ENCODE measurements around the gene SPSB2.
"Not testable (repeated sequence)": the region's sequence is repeated elsewhere in the genome, so short reads cannot be mapped to it uniquely, and the experiment has no call there.

SPSB2 gene, protein sequence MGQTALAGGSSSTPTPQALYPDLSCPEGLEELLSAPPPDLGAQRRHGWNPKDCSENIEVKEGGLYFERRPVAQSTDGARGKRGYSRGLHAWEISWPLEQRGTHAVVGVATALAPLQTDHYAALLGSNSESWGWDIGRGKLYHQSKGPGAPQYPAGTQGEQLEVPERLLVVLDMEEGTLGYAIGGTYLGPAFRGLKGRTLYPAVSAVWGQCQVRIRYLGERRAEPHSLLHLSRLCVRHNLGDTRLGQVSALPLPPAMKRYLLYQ

DNA sequence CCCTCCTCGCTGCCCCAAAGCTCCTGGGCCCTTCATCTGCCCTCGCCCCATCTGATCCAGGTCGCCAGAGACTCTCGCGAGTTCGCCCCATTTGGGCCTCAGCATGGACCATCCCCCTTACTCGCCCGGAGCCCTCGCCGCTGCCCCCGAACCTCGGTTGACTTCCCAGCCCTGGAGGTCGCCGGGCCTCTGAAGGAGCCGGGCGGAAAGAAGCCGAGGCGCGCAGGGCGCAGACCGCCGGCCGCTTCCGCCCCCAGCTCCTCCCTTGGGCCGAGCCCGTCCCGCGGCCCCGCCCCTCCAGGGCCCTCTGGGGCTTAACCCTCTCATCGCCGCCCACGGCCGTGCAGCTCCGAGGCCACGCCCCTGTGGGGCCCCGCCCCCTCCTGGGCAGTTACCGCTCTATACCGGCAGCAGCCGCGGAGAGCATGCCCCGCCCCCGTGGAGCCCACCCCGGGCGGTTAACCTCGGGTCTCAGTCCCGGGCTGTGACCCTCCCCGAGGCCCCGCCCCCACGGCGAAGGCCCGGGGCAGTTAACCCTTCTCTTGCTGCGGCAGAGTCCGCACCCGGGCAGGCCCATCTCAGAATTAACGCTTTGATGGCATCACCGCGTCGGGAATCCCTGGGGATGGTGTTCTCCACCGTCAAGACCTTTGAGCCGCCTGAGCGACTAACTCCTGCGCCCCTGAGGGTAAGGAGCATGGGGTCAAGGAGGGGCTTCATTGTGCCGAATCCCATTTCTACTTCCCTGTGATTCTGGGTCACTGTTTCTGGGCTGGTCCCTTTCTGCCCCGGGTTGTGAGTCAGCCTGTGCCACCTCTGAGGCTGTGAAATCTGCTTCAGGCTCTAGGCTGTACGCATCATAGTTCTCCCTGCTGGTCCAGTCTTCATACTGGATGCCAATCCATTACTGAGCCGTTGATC lies at the start of gene SPSB2:
SPSB2 (minus strand) TSS at position 210 of the 921 bp plus-strand sequence. CDS start 402 bp downstream, outside the sequence.
- peak; percentile 97 to 98 for DNase-seq (ENCODE audit: low read depth in 2 of 2)

DNA sequence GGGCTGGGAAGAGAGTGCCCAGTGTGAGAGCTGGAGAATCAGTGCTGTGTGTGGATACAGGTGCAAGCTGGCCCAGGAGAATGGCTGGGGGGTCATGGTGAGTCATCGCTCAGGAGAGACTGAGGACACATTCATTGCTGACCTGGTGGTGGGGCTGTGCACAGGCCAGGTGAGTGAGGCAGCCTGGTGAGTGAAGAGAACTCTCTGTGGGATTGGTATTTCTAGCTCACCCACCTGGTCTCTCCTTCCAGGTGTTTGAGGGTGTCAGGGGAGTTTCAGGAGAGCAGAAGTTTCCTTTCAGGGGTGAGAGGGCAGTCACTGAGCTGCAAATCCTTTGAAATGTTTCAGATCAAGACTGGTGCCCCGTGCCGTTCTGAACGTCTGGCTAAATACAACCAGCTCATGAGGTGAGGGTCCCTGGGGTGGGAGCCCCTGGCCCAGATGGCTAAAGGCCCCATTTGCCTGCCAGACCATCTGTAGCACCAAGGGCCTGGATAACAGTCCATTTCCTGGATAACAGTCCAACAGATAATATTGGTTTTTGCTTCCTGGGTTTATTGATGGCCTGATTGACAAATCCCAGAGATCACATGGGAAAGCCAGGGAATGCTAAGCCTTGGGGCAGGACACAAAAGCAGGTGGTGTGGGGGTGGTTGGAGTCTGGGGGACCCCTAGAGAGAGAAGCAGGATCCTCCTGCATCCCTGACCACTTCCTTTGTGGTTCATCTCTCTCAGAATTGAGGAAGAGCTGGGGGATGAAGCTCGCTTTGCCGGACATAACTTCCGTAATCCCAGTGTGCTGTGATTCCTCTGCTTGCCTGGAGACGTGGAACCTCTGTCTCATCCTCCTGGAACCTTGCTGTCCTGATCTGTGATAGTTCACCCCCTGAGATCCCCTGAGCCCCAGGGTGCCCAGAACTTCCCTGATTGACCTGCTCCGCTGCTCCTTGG lies 49.2 kb upstream of the SPSB2 start:
- no peak for DNase-seq (ENCODE audit: low read depth in 2 of 2)

DNA sequence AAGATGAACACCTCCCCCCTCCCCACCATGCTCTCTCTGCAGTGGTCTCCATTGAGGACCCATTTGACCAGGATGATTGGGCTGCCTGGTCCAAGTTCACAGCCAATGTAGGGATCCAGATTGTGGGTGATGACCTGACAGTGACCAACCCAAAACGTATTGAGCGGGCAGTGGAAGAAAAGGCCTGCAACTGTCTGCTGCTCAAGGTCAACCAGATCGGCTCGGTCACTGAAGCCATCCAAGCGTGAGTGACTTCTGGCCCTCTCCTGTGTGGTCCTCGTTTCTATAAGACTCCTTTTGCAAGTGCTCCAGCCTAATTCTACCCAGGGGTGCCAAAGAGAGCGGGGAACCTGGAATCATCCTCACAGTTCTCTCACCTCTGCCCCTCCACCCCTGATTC lies 48.4 kb upstream of the SPSB2 start:
- DNase-seq (ENCODE audit: low read depth in 2 of 2) = no peak

DNA sequence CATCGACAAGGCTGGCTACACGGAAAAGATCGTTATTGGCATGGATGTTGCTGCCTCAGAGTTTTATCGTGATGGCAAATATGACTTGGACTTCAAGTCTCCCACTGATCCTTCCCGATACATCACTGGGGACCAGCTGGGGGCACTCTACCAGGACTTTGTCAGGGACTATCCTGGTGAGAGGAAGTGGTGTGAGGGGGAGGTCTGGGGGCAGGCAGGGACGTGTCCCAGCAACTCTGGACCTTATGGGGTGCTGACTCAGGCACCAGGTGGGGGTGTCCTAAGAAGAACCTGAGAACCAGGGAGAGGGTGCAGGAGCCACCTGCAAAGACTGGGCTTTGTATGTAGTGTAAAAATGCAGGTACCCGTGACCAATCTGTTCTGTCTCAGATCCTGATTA lies 46.5 kb upstream of the SPSB2 start:
- no peak for DNase-seq (ENCODE audit: low read depth in 2 of 2)

DNA sequence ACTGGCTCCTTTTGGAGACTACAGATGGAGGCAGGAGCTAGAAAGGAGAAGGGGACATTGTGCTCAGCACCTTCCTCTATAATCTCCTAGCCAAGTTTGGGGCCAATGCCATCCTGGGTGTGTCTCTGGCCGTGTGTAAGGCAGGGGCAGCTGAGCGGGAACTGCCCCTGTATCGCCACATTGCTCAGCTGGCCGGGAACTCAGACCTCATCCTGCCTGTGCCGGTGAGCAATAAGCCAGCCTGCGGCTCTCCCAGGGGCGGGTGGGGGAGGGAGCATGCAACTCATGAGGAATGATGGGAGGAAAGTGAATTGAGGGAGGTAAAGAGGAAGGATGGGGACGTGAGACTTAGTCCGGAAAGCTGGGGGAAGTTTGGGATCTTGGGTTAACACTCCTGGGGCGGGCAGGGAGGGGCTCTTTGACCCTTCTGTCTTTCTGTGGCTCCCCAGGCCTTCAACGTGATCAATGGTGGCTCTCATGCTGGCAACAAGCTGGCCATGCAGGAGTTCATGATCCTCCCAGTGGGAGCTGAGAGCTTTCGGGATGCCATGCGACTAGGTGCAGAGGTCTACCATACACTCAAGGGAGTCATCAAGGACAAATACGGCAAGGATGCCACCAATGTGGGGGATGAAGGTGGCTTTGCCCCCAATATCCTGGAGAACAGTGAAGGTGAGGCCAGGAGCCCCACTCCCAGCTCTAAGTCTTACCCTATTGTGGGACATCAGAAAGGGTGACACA lies 44.6 kb upstream of the SPSB2 start:
- no peak for DNase-seq (ENCODE audit: low read depth in 2 of 2)

DNA sequence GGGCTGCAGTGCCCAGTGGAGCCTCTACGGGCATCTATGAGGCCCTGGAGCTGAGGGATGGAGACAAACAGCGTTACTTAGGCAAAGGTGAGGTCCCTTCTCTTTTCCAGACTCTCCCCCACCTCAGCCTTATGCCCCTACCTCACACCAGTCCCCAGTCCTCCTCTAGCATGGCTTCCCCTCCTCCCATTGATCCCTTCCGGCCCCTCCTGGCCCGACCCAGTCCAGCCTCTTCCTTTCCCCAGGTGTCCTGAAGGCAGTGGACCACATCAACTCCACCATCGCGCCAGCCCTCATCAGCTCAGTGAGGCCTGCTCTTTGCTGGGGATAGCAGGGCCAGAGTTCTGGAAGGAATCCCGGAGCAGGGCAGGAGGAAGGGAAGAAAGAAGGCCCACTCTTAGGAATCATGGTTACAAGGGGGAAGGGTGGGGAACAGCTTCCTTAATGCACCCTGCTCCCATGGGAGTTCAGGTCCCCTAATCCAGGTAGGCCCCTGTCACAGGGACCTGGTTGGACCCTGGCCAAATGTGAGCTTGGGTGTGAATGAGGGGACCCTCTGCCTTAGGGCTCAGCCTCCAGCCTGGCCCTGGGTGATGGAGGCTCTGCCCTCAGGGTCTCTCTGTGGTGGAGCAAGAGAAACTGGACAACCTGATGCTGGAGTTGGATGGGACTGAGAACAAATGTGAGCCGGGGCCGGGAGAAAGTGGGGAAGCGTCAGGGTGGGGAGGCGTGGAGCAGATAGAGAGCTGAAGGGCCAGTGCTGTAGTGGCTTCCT lies 43.5 kb upstream of the SPSB2 start:
- DNase-seq (ENCODE audit: low read depth in 2 of 2) = no peak

DNA sequence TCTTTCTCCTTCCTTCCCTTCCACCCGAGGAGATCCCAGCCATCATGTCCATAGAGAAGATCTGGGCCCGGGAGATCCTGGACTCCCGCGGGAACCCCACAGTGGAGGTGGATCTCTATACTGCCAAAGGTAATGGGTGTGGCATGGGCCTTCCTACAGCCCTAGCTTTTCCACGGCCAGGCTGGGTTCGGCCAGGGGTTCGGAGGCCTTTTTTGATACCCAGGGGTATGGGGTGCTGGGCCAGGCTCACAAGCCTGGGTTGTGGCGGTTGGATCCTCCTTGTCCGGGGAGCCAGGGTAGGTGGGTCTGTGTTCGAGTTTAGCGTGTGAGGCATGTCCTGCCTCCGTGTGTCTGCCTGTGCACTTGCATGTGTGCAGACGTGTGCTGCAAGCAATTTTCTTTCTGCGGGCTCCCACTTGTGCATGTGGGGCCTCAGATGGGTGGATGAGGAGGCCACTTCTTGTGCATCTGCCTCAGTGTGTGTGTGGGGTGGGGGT lies 42.7 kb upstream of the SPSB2 start:
- DNase-seq (ENCODE audit: low read depth in 2 of 2) = no peak

DNA sequence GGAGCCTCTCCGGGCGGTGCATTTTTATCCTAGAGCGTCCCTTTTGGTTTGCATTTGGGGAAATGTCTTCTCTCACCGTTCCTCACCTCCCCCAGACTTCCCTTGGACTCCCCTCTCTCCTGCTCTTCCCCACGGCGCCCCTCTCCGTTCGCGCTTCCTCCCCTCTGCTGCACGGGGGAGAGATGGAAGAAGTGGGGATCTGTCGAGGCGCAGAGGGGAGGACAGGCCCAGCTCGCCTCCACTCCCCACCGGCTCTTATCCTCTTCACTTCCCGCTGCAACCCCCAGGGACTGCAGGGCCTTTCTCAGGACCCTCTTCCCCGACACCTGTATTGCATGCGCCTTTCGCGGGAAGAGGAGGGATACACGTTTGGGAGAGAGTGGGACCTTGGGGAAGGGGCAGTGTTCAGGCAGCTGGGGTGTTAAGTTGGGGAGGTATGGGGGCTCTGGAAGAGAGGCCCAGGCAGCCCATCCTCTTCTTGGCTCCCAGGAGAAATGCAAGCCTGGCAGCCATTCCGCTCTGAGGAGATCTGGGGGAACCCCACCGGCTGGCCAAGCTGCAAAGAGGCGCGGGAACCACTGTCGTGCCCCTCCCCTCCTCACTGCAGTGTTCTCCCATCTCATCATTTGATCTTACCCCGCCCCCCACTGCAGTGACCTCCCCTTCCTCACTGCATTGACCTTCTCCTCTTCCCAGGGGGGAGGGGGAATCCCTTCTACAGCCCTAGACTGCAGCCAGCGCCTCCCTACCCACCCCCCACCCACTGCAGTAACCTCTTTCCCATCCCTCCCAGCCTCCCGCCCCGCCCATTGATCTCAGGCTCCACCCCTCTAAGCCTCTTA lies 42.1 kb upstream of the SPSB2 start:
- DNase-seq (ENCODE audit: low read depth in 2 of 2) = no peak

DNA sequence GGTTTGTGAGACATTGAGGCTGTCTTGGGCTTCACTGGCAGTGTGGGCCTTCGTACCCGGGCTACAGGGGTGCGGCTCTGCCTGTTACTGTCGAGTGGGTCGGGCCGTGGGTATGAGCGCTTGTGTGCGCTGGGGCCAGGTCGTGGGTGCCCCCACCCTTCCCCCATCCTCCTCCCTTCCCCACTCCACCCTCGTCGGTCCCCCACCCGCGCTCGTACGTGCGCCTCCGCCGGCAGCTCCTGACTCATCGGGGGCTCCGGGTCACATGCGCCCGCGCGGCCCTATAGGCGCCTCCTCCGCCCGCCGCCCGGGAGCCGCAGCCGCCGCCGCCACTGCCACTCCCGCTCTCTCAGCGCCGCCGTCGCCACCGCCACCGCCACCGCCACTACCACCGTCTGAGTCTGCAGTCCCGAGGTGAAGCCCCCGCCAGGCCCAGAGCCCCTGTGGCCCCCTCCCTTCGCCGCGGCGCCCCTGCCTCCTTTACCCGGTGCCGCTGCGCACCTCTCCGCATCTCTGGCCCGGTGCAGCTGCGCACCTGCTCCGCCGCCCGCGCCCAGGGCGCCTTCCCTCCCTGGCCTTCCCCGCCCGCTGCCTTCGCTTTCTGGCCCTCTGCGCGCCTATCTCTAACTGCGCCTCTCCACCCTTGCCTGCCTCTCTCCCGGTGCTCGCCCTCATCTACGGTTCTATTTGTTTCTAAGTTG lies 41.3 kb upstream of the SPSB2 start, which contains the start of gene ENO2:
ENO2 (plus strand) TSS at position 335 of the 701 bp plus-strand sequence. CDS start 1,253 bp downstream, outside the sequence.
- DNase-seq (ENCODE audit: low read depth in 2 of 2) = peak; percentile 60 to 62

DNA sequence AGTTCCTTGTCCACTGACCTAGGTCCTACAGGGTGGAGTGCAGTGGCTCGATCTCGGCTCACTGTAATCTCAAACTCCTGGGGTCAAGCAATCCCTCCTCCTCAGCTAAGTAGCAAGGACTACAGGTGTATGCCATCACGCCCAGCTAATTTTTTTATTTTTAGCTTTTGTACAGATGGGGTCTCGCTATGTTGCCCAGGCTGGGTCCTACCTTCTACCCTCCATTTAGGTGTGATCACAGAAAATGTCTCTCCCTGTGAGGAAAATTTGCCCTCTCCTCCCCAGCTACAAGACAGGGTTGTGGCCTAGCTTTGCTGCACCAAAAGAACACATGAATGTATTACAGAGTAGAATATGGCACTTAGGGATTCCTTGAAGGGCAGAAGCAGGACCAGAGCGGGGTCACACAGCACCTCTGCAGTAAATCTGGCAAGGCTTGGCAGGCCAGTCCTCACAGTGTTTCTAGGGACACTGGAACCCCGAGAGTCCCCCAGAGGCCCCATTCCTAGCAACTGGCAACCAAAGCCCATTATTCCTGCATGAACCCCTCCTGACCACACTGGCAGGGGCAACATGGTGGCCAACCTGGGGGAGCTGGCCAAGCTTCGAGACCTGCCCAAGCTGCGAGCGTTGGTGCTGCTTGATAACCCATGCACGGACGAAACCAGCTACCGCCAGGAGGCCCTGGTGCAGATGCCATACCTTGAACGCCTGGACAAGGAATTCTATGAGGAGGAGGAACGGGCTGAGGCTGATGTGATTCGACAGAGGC lies 39.2 kb upstream of the SPSB2 start:
- DNase-seq (ENCODE audit: low read depth in 2 of 2) = no peak

DNA sequence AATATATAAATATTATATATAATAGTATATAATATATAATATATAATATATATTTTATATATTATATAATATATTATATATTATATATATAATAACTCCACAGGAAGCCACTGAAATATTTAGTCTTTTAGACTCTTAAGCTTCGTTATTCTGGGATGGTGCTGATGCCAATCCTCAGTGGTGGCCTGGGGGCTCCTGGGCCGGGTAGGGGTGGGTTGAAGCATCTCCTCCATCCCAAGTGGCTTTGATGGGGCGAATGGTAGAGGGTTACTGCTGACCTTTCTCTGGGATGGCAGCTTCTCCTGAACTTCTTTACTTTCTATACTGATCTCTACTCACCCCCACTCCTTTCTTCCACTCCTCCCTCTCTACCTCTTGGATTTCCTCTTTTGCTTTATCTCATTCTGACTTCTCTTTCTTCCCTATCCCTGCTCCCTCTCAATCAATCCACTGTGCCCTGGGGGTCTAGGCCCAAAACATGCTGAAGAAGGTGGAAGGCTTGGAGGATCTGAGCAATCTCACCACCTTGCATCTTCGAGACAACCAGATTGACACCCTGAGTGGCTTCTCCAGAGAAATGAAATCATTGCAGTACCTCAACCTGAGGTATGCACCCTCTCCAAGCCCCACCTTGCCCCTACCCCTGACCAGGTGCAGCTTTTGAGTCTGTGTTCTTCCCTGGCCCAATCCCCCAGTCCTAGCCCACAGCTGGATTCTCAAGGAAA lies 36.5 kb upstream of the SPSB2 start:
- DNase-seq (ENCODE audit: low read depth in 2 of 2) = no peak

DNA sequence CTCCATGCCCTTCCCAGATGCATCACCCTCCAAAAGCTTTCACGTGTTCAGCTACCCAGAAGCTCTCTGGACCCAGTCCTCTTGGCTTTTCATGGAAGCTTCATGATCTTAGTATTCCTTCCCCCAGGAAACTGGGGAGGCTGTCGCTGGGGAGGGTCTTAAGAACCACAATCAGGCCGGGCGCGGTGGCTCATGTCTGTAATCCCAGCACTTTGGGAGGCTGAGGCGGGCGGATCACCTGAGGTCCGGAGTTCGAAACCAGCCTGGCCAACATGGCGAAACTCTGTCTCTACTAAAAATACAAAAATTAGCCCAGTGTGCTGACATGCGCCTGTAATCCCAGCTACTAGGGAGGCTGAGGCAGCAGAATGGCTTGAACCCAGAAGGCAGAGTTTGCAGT lies 35.0 kb upstream of the SPSB2 start:
- DNase-seq (ENCODE audit: low read depth in 2 of 2) = not testable (repeated sequence)

DNA sequence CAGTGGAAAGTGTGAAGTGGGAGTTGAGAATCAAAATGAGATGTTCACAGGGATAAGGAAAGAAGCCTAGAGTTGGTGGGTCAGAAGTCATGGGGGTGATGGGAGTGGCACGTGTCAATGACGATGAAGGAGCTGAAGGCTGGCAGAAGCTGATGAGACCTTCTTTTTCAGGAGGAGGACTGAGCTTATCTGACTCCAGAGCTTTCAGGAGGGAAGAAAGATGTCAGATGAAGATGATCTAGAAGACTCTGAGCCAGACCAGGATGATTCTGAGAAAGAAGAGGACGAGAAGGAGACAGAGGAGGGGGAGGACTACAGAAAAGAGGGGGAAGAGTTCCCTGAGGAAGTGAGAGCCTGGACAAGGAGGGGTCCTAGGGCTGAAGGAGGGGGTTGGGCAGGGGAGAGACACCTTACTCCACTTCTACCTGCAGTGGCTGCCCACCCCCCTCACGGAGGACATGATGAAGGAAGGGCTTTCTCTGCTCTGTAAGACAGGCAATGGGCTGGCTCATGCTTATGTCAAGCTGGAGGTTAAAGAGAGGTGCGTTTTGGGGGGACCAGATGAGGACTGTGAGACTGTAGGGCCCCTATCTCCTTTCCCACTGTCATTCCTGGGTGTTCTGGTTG lies 32.4 kb upstream of the SPSB2 start:
- no peak for DNase-seq (ENCODE audit: low read depth in 2 of 2)

DNA sequence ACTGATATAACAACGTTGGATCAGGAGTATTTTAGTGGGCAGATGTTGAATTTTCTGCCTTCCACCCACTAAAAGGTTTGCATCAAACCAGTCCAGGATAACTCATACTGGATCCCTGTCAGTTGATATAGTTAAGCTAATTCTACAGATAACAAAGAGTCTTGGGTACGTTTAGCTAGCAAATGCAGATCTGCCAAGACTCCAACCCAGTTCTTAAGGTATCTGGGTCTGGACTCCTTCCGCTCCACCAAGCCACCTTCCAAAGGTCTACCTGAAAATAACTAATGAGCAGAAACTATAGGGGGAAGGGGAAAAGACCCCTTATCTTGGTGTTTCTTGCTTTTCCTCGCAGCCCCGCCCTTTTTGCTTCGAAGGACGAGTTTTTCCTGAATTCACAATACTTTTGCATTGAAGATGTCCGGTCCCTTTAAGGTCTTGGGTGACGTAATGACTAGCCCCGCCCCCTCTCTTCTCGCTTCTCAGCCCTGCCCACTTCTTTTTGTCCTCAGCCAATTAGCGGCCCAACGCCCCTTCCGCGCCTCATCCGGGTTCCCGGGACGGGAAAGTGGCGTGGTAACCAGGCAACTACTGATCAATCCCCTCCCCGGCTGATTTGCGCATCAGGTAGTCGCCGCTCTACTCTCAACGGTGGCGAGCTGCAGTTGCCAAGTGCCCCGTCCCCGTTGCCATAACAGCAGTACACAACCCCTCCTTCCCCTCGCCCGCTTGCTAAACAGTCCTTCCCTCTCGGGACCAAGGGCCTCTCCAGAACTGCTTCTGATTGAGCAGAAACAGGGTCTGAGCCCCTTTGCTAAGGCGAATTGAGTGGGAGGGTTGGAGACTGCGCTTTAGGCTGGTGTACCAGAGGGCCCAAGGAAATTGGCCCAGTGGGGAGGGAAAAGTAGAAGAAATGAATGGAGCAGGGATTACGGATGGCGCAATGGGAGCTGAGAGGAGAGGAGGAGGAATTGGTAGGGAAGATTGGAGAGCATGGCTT lies 31.5 kb upstream of the SPSB2 start, which contains the start of gene LRRC23:
LRRC23 (plus strand) TSS at position 543 of the 997 bp plus-strand sequence. CDS start 812 bp downstream, outside the sequence.
- peak; percentile 92 to 96 for DNase-seq (ENCODE audit: low read depth in 2 of 2)

DNA sequence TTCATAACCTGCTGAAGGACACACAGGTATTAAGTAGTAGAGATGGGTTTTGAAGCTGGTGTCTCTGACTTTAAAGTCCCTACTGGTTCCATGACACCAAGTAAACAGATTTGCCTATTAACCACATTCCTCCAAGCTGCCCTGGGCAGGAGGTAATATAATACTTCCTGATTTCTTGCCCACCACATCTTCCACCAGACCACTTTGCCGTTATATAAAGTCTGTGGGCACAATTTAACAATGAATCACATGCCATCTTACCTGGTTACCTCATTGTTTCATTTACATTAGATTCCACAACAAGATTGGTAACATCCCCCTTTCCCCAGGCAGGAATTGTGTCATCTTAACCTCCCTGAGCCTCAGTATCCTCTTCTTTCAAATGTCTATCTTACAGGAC lies 30.6 kb upstream of the SPSB2 start:
- DNase-seq (ENCODE audit: low read depth in 2 of 2) = no peak
